HepG2 (cell line): ENCODE data around the gene ERMAP. TPM values are rescaled to one million over a fixed set of nuclear protein-coding genes. Genes with fewer than 3 reads are reported as not detected.

ENCODE experiments used
- ATAC-seq: fragments of 200-7000 bp; cut with Tn5 transposase; 3 replicates; pipeline ENCODE4 v1.9.1; 2020; ENCODE audit warnings: mild to moderate bottlenecking, moderate library complexity
- BruUV-seq: library from RNA; stranded (reverse); fragments of 400-500 nt; replicated peaks from 2 replicates; lab custom pipeline; 2021; lab: Mats Ljungman, UMichigan
- CTCF ChIA-PET: fragments of 300-600 bp; formaldehyde crosslinking; extraction: SDS; loops from one replicate; lab custom pipeline; 2021; ENCODE audit warnings: low total read pairs, inconsistent platforms, low intra/inter-chr PET ratio; lab: Yijun Ruan, JAX
- POLR2A ChIA-PET: fragments of 350-600 bp; sonication (Branson Sonifier 250); formaldehyde crosslinking; loops from one replicate; lab custom pipeline; 2020; ENCODE audit warnings: antibody characterized with exemption, inconsistent platforms; lab: Yijun Ruan, JAX
- DNase-seq: peaks from one replicate; pipeline ENCODE4 v3.0.0-alpha.2; 2015; ENCODE audit warnings: low spot score
- FAIRE-seq: peaks from 3 replicates; lab custom pipeline; 2011; peaks lifted over from hg19 to GRCh38; lab: Jason Lieb, UNC
- H2AFZ ChIP-seq: one replicate; pipeline ENCODE4 v1.6.1; 2011; ENCODE audit warnings: low read length, inconsistent platforms
- H3K27ac ChIP-seq: fragments of 300-600 bp; 3 replicates; pipeline ENCODE4 v1.8.0; 2011; ENCODE audit warnings: mixed run types, mild to moderate bottlenecking, mixed read lengths, low read length, inconsistent platforms; ENCODE audit not compliant: insufficient read depth; ENCODE audit errors: extremely low read length
- H3K27me3 ChIP-seq, 2 experiments: fragments of 200-600 bp in 1 of 2; 2 replicates in 1 of 2; 3 replicates in 1 of 2; pipeline versions ENCODE4 v1.6.0 to v1.8.0; 2011; ENCODE audit warnings: low read length in 2 of 2, mild to moderate bottlenecking in 2 of 2, moderate library complexity in 2 of 2, inconsistent platforms in 1 of 2; ENCODE audit not compliant: insufficient read depth in 2 of 2, control insufficient read depth in 1 of 2
- H3K36me3 ChIP-seq, 2 experiments: fragments of 200-600 bp in 1 of 2; replicated peaks in 1 of 2; 2 replicates in 1 of 2; 3 replicates in 1 of 2; pipeline versions ENCODE4 v1.5.1 to v1.8.0; 2011; ENCODE audit warnings: low read length in 2 of 2, inconsistent platforms in 1 of 2; ENCODE audit not compliant: insufficient read depth in 2 of 2, control insufficient read depth in 1 of 2
- H3K4me1 ChIP-seq: 2 replicates; pipeline ENCODE4 v1.5.1; 2012; ENCODE audit warnings: low read length, inconsistent platforms; ENCODE audit not compliant: insufficient read depth
- H3K4me2 ChIP-seq: 2 replicates; pipeline ENCODE4 v1.6.0; 2011; ENCODE audit warnings: low read depth, low read length, inconsistent platforms
- H3K4me3 ChIP-seq, 3 experiments: fragments of 200-600 bp in 1 of 3; sonication (generic), shearing (Covaris generic) in 1 of 3; replicated peaks in 1 of 3; 2 replicates each; pipeline ENCODE4 v1.5.1; 2011 to 2016; ENCODE audit warnings: low read length in 3 of 3, inconsistent platforms in 2 of 3, low read depth in 2 of 3, mild to moderate bottlenecking in 2 of 3, control low read depth in 1 of 3, mixed read lengths in 1 of 3; ENCODE audit not compliant: insufficient read depth in 1 of 3
- H3K79me2 ChIP-seq: one replicate; pipeline ENCODE4 v1.6.1; 2011; ENCODE audit warnings: low read length, inconsistent platforms; ENCODE audit not compliant: insufficient read depth
- H3K9ac ChIP-seq: 2 replicates; pipeline ENCODE4 v1.6.0; 2011; ENCODE audit warnings: mild to moderate bottlenecking, low read depth, low read length, inconsistent platforms; ENCODE audit not compliant: insufficient read depth
- H3K9me3 ChIP-seq: 2 replicates; pipeline ENCODE4 v1.5.1; 2012; ENCODE audit warnings: mild to moderate bottlenecking, low read length
- H4K20me1 ChIP-seq: 2 replicates; pipeline ENCODE4 v1.6.0; 2011; ENCODE audit warnings: inconsistent platforms, mild to moderate bottlenecking, low read length, moderate library complexity; ENCODE audit not compliant: insufficient read depth
- DNMT3B ChIP-seq: conservative IDR thresholded peaks from 2 replicates; pipeline ENCODE4 v1.6.1; 2016; ENCODE audit warnings: missing biosample characterization, control low read depth
- HNRNPLL ChIP-seq: fragments of 200-400 bp; formaldehyde crosslinking; IDR thresholded peaks from 2 replicates; pipeline ENCODE4 v1.6.1; 2017; ENCODE audit warnings: mild to moderate bottlenecking, low read depth, low read length; ENCODE audit not compliant: poor library complexity, severe bottlenecking
- SETDB1 ChIP-seq: sonication (generic); formaldehyde crosslinking; IDR thresholded peaks from 2 replicates; pipeline ENCODE4 v1.5.1; 2020; ENCODE audit warnings: missing genetic modification reagents, mild to moderate bottlenecking, borderline replicate concordance
- STAG1 ChIP-seq: sonication (generic); formaldehyde crosslinking; IDR thresholded peaks from 2 replicates; pipeline ENCODE4 v1.4.0; 2020; ENCODE audit warnings: missing genetic modification reagents
- TCF12 ChIP-seq, 2 experiments: fragments of 450-650 bp in 1 of 2; sonication (generic) in 1 of 2; formaldehyde crosslinking in 1 of 2; IDR thresholded peaks; 2 replicates each; pipeline versions ENCODE4 v1.6.1 to v1.8.0; 2017 to 2022; ENCODE audit warnings: antibody characterized with exemption in 1 of 2, mild to moderate bottlenecking in 1 of 2, missing genetic modification reagents in 1 of 2, moderate library complexity in 1 of 2
- TCF7L2 ChIP-seq: IDR thresholded peaks from 2 replicates; pipeline ENCODE4 v1.6.1; 2011; ENCODE audit warnings: mild to moderate bottlenecking, low read depth, low read length, moderate library complexity
- ZNF546 ChIP-seq: sonication (generic); formaldehyde crosslinking; conservative IDR thresholded peaks from 2 replicates; pipeline ENCODE4 v1.8.1; 2023; ENCODE audit warnings: mild to moderate bottlenecking, missing genetic modification reagents
- ZNF605 ChIP-seq: sonication (generic); formaldehyde crosslinking; IDR thresholded peaks from 2 replicates; pipeline ENCODE4 v1.8.0; 2022; ENCODE audit warnings: mild to moderate bottlenecking, missing genetic modification reagents
- ZNF780A ChIP-seq: sonication (generic); formaldehyde crosslinking; IDR thresholded peaks from 2 replicates; pipeline ENCODE4 v1.8.0; 2022; ENCODE audit warnings: mild to moderate bottlenecking, missing genetic modification reagents, moderate library complexity
- WGBS: methylation state at CpG from one replicate; pipeline ENCODE4 v1.1.6; 2017; ENCODE audit warnings: low lambda C conversion rate; 5-methylcytosine and 5-hydroxymethylcytosine counted together
- in situ Hi-C: cut with HindIII; loops from 2 replicates; pipeline ENCODE4 v1.10.0; 2017; ENCODE audit warnings: low pct_unique_long_range_greater_than_20kb; ENCODE audit not compliant: extremely low pct_ligation_motif_present
- intact Hi-C: fragments of 100-400 bp; cut with micrococcal nuclease; formaldehyde crosslinking; loops from one replicate; pipeline ENCODE4 v1.10.0; 2022; ENCODE audit not compliant: unreplicated experiment
- polyA plus RNA-seq, 8 experiments: library from polyadenylated mRNA; depleted of rRNA in 3 of 8; stranded (reverse) in 7 of 8; unstranded in 1 of 8; fragments of >200 nt; fragmentation: Illumina TruSeq in 4 of 8; extraction: Trizol in 4 of 8; gene quantifications; 2 replicates each; pipeline versions ENCODE4 v1.2.1 to v1.2.3, GENCODE V29; 2011 to 2016; ENCODE audit warnings: low read depth in 4 of 8, missing spikeins in 1 of 8, mixed read lengths in 1 of 8; ENCODE audit not compliant: insufficient read depth in 1 of 8
- total RNA-seq, 5 experiments: library from RNA; depleted of rRNA; stranded (reverse); fragments of >200 nt; fragmentation: Illumina TruSeq; extraction: Trizol; gene quantifications; 2 replicates each; pipeline ENCODE4 v1.2.3, GENCODE V29; 2016; ENCODE audit warnings: low read depth in 1 of 5
- TF ChIP-seq, protein P1 (sequence below): sonication (generic); formaldehyde crosslinking; IDR thresholded peaks from 2 replicates; pipeline ENCODE4 v1.4.0; 2020; ENCODE audit warnings: missing genetic modification reagents, mild to moderate bottlenecking, borderline replicate concordance
- TF ChIP-seq, protein P2 (sequence below): sonication (generic); formaldehyde crosslinking; conservative IDR thresholded peaks from 2 replicates; pipeline ENCODE4 v1.8.0; 2022; ENCODE audit warnings: mild to moderate bottlenecking, moderate library complexity, missing genetic modification reagents
- TF ChIP-seq, protein P3 (sequence below): IDR thresholded peaks from 2 replicates; pipeline ENCODE4 v1.6.1; 2012; ENCODE audit warnings: inconsistent platforms

ERMAP gene
- total and polyA plus RNA-seq, 2 of the 13 experiments (the other 11 are each of a cell fraction or from before 2014, with no cell fraction given): 2.2 to 4.4 TPM

DNA sequence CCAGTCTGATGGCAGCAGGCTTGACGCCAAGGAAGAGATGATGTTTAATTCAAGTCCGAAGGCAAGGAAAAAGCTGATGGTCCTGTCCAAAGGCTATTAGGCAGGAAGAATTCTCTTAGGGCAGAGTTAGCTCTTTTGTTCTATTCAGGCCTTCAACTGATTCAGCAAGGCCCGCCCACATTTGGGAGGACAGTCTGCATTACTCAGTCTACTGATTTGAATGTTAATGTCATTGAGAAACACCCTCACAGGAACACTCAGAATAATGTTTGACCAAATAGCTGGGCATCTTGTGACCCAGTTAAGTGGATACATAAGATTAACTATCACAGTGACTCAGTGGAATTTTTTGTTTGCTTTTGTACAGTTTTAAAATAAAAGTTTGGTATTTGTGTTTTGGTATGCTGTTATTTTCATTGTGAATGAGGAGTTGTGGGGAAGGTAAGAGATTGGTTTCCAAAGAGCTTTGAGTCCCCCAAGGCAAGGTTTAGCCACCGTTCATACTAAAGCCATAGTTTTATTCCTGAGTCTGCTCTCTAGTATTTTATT is 27.7 kb downstream of the ERMAP start:
- in situ Hi-C loops: loop anchor here (5.0 kb wide), 1 partner anchor 58 kb away; no protein-coding TSS in a partner anchor

DNA sequence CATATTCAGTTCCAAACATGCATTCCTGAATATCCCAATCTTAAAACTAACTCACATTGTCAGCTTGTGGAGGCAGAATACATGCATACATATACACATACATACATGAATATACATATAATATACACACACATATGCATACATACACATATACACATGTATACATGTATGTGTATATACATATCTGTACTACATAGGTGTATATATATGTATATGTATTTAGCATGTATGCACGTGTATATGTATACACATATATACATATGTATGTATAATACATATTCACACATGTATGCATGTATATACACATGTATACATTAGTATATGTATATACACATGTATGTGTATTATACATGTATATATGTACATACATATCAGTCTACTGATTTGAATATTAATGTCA is 28.3 kb downstream of the ERMAP start:
- intact Hi-C loops: loop anchor here (2.0 kb wide), 1 partner anchor 26 kb away; no protein-coding TSS in a partner anchor
- H3K9me3 ChIP-seq: no peaks in the 10 kb centered on the region
- FAIRE-seq (no peak), ATAC-seq (no peak), DNase-seq (no peak)
- no peak overlapping the region for H3K27ac ChIP-seq
- no peaks in the 10 kb centered on the region for H4K20me1 ChIP-seq
- in situ Hi-C loops: loop anchor here (5.0 kb wide), 1 partner anchor 57 kb away; no protein-coding TSS in a partner anchor
- WGBS: 85% methylated on average over 1 of the region's 1 CpG
- peaks cover 24% of the 10 kb centered on the region for H3K4me1 ChIP-seq
- BruUV-seq: no TSS peak
- H3K9ac ChIP-seq: no peak overlapping the region
- POLR2A ChIA-PET: interaction anchor here (1.1 to 2.8 kb wide), 3 partner anchors 23 to 112 kb away, joined by 3 to 29 read pairs (median 8); partner anchors contain the start of genes C1orf50 and P3H1
- peaks cover 2 to 9% of the 10 kb centered on the region in 2 experiments; a peak in 3 of 5 replicates for H3K36me3 ChIP-seq
- H3K27me3 ChIP-seq: no peaks in the 10 kb centered on the region; a peak in 1 of 5 replicates
- TF ChIP-seq ZNF605 (CRISPR knock-in tag) (no peak), ZNF780A (CRISPR knock-in tag) (no peak), TCF7L2 (no peak), ZNF546 (CRISPR knock-in tag) (no peak), DNMT3B (CRISPR knock-in tag) (no peak), SETDB1 (no peak), TCF12 (IDR thresholded peaks at IDR 0.05) (no peak), TCF12 (CRISPR knock-in tag; IDR thresholded peaks at IDR 0.05) (no peak), HNRNPLL (no peak), STAG1 (no peak)
- TF ChIP-seq, protein P1, sequence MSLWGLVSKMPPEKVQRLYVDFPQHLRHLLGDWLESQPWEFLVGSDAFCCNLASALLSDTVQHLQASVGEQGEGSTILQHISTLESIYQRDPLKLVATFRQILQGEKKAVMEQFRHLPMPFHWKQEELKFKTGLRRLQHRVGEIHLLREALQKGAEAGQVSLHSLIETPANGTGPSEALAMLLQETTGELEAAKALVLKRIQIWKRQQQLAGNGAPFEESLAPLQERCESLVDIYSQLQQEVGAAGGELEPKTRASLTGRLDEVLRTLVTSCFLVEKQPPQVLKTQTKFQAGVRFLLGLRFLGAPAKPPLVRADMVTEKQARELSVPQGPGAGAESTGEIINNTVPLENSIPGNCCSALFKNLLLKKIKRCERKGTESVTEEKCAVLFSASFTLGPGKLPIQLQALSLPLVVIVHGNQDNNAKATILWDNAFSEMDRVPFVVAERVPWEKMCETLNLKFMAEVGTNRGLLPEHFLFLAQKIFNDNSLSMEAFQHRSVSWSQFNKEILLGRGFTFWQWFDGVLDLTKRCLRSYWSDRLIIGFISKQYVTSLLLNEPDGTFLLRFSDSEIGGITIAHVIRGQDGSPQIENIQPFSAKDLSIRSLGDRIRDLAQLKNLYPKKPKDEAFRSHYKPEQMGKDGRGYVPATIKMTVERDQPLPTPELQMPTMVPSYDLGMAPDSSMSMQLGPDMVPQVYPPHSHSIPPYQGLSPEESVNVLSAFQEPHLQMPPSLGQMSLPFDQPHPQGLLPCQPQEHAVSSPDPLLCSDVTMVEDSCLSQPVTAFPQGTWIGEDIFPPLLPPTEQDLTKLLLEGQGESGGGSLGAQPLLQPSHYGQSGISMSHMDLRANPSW: no peak
- TF ChIP-seq, protein P2, sequence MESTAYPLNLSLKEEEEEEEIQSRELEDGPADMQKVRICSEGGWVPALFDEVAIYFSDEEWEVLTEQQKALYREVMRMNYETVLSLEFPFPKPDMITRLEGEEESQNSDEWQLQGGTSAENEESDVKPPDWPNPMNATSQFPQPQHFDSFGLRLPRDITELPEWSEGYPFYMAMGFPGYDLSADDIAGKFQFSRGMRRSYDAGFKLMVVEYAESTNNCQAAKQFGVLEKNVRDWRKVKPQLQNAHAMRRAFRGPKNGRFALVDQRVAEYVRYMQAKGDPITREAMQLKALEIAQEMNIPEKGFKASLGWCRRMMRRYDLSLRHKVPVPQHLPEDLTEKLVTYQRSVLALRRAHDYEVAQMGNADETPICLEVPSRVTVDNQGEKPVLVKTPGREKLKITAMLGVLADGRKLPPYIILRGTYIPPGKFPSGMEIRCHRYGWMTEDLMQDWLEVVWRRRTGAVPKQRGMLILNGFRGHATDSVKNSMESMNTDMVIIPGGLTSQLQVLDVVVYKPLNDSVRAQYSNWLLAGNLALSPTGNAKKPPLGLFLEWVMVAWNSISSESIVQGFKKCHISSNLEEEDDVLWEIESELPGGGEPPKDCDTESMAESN (CRISPR knock-in tag): no peak
- TF ChIP-seq, protein P3, sequence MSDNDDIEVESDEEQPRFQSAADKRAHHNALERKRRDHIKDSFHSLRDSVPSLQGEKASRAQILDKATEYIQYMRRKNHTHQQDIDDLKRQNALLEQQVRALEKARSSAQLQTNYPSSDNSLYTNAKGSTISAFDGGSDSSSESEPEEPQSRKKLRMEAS: no peak
- TF ChIP-seq, all 625 proteins: peak for 0
- CTCF ChIA-PET: no interaction called here
- Histone ChIP-seq H3K79me2 (peaks cover 19% of the 10 kb centered on the region), H3K4me3 (peak overlapping the region in 2 of 3 experiments; percentile 84 to 97; a peak in 3 of 6 replicates), H3K4me2 (peak overlapping the region; percentile 81), H2AFZ (no peak overlapping the region)

More for the DNA sequence above, 27.7 kb downstream of the ERMAP start:
- Histone ChIP-seq H3K36me3 (peaks cover 1 to 6% of the 10 kb centered on the region in 2 experiments; a peak in 3 of 5 replicates), H3K27ac (no peak overlapping the region), H3K4me3 (no peak overlapping the region), H3K79me2 (peaks cover 19% of the 10 kb centered on the region), H3K4me1 (peaks cover 21% of the 10 kb centered on the region), H2AFZ (no peak overlapping the region), H3K4me2 (no peak overlapping the region), H3K9ac (no peak overlapping the region), H4K20me1 (no peaks in the 10 kb centered on the region), H3K27me3 (no peaks in the 10 kb centered on the region; a peak in 1 of 5 replicates), H3K9me3 (no peaks in the 10 kb centered on the region)
- ChIA-PET CTCF (no interaction called here), POLR2A (no interaction called here)
- no peak for FAIRE-seq
- no TSS peak for BruUV-seq
- WGBS: 94% methylated on average over 4 of the region's 4 CpGs
- intact Hi-C loops: loop anchor here (2.0 kb wide), 1 partner anchor 26 kb away; no protein-coding TSS in a partner anchor
- ATAC-seq: no peak
- no peak for DNase-seq
- no peak for TF ChIP-seq SETDB1
